HG03521 (cell line): ENCODE data around the gene LILRB2.
"Not testable (repeated sequence)": the region's sequence is repeated elsewhere in the genome, so short reads cannot be mapped to it uniquely, and the experiment has no call there.

Experiments
- ATAC-seq: cut with Tn5 transposase; IDR thresholded peaks from one replicate; pipeline ENCODE4 v1.9.1; 2021; ENCODE audit warnings: mild to moderate bottlenecking, moderate library complexity; ENCODE audit not compliant: unreplicated experiment

LILRB2 gene

DNA sequence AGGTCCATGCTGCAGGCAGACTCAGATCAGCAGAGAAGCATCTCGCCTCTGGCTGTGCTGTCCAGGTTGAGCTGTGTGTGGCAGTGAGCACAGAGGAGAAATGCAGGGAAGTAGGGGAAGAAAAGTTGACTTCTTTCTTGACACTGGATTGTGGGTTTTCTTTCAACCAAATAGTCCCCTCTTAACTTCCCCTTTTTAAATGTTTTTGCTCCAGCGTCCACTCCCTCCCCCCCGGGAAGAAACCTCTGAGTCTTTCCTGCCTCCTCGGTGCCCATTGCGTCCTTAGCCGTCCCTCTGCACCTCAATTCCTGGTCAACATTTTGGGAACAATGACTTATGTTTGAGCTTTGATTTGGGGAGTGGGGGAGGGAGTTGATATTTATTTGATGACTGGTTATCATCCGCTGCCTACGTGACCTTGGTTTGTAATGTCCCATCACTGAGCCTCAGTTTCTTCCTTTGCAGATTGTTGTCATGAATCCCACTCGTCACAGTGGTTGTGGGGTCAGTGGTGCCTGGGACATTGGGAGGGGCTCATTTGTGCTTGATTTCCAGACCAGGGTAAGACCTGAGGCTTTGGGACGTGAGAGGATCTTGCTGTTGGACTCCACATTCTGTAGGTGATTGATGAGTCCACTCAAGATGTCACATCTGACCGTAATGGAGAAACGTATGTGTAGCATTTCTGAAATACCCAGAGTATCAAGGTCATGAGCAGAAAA lies at the start of gene LILRB2:
TSS of gene LILRB2 (minus strand) at position 104 of the 722 bp plus-strand sequence. CDS start 614 bp downstream, outside the sequence.
- no peak for ATAC-seq

DNA sequence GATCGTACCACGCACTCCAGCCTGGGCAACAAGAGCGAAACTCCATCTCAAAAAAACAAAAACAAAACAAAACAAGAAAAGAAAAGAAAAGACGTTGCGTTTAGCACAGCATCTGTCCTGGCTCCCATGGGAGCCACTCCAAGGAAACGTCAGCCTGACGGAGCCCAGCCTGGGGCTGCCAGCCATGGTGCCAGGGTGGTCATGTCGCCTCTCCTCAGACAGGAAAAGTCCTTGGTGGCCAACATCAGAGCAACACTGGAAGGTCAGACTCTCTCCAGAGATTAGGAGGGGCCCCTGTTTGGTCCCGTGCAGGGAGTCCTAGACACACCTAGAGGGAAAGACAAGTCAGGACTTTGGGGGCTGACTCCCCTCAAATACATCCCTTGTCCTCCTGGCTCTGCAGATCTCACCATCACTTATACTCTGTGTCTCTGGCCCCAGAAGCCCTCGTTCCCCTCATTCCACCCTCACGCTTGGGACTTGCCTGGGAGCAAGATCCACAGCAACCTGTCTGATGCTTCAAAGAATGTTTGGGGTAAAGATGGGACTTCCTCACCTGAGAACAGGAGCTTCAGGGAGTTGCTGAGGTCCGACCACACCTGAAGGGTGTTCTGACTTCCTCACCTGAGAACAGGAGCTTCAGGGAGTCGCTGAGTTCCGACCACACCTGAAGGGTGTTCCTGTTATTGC lies 48.7 kb upstream of the LILRB2 start:
- ATAC-seq = no peak

DNA sequence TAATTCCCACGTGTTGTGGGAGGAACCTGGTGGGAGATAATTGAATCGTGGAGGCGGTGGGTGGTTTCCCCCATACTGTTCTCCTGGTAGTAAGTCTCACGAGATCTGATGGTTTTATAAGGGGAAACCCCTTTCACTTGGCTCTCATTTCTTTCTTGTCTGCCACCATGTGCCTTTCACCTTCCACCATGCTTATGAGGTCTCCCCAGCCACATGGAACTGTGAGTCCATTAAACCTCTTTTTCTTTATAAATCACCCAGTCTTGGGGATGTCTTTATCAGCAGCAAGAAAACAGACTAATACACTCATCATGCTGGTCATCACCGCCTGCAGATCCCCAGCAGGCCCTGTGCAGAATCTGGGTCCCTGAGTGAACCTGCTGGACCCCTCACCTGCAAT lies 47.9 kb upstream of the LILRB2 start:
- ATAC-seq = not testable (repeated sequence)

DNA sequence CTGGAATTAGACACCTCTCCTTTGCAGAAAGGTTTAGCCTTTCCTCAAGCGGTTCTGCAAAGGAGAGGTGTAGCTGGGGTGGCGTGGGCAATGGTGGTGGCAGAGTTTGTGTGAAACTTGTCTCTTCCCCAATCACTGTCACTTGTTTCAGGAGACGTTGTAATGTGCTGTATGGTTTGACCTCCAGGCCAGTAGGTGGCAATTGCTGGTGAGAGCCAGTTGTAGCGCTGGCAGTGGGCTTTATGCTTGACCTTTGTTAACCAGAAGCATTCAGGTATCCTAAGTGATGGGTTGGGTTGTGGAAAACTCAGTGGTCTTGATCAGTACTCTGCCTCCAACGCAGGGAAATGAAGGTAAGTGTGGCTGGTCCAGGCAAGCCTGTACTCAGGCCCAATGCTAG lies 44.7 kb upstream of the LILRB2 start:
- ATAC-seq = no peak

DNA sequence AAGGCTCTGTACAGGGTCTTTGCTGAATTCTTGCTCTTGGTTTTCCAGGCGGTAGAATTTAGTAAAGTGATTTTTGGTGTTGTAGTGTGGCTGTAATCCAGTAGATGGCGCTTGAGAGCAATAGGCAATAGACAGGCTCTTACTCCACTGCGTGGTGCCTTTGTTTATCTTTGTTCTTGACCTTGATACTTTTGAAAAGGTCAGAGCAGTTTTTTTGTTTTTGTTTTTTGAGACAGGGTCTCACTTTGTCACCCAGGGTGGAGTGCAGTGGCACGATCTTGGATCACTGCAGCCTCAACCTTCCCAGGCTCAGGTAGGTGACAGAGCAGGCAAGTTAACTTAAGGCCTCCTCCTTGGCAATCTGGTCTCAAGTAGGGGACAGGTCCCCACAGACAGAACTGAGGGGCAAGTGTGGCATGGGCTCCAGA lies 44.3 kb upstream of the LILRB2 start:
- no peak for ATAC-seq

DNA sequence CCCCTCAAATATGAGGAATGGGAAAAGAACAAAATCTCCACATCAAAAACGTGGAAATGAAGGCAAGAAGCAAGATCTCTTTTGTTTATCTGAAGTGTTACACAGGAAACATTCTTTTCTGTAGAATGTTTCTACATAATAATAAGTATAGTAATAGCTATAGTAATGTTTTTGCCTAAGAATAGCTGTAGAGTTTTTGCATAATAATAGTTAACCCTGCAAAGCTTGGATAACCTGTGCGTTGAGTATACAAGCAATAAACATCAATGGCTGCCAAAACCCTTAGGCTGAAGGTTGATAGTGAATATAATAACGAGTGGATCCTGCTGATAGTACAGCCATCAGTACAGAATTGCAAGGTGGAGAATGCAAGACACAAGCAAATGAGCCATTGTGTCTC lies 43.2 kb upstream of the LILRB2 start:
- no peak for ATAC-seq

DNA sequence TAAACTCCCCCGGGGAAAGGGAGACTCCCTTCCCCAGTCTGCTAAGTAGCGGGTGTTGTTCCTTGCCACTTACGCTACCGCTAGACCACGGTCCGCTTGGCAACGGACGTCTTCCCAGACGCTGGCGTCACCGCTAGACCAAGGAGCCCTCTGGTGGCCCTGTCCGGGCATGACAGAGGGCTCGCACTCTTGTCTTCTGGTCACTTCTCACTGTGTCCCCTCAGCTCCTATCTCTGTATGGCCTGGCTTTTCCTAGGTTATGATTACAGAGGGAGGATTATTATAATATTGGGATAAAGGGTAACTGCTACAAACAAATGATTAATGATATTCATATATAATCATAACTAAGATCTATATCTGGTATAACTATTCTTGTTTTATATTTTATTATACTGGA lies 42.0 kb upstream of the LILRB2 start:
- not testable (repeated sequence) for ATAC-seq

DNA sequence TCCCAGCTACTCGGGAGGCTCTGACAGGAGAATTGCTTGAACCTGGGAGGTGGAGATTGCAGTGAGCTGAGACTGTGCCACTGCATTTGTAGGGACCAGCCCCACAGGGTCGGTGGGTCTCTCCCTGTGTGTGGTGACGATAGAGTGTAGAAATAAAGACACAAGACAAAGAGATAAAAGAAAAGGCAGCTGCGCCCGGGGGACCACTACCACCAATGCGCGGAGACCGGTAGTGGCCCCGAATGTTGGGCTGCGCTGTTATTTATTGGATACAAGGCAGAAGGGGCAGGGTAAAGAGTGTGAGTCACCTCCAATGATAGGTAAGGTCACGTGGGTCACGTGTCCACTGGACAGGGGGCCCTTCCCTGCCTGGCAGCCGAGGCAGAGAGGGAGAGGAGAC lies 41.4 kb upstream of the LILRB2 start:
- ATAC-seq = not testable (repeated sequence)

DNA sequence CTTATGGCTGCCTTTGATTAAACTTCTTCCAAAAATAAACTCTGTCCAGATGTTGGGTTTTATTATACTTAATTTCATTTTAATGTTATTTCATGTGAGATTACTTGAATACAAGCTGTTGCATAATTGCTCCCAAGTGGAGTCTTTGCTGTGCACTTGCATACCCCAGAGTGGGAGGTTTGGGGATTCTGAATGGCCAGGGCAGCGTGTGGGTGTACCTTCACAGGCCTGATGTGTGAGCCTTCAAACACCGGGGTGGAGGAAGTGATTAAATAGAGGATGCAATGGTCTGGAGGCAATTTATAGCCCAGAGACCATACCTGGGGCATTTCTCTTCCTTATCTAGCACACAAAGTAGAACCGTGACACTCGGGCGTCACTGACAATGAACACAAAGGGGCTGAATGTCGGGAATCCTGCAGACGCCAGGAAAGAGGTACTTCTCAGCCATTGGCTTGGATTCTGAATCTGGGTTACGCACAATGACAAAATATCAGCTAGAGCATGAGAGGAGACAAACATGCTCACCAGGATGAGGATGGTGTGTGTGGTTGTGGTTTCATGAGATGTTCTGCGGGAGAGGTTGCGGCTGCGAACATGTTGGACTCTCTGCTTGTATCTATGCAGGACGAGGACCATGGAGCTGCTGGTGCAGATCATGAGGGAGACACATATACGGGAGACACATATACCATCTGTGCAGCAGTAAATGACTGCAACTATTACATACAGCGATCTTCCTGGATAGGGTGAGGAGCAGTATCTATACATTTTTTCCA lies 39.2 kb upstream of the LILRB2 start:
- ATAC-seq = no peak

DNA sequence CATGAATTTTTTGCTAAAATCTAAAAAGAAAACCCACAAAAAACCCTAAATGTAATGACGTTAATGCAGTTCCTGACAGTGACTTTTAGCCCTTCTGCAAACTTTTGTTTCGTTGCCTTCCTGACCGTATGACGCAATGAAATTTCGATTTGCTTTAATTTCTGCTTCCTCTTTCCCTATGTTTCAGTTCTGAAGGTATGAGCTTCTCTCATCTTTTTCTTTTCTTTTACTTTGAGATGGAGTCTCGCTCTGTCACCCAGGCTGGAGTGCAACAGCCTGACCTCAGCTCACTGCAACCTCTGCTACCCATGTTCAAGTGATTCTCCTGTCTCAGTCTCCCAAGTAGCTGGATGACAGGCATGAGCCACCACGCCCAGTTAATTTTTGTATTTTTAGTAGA lies 38.1 kb upstream of the LILRB2 start:
- no peak for ATAC-seq

DNA sequence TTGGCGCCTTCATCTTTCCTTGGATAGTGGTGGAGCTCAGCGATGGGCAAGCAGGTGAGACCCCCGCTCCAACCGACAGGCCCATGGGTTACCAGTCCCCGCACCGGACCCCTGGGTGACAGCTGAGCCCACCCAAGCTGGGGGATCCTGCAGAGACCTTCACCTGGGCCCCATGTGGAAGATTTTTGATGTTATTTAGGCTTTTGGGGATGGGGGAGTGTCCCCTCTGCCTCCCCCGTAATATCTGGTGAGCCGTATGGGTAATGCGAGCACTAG lies 37.0 kb upstream of the LILRB2 start:
- ATAC-seq = no peak

DNA sequence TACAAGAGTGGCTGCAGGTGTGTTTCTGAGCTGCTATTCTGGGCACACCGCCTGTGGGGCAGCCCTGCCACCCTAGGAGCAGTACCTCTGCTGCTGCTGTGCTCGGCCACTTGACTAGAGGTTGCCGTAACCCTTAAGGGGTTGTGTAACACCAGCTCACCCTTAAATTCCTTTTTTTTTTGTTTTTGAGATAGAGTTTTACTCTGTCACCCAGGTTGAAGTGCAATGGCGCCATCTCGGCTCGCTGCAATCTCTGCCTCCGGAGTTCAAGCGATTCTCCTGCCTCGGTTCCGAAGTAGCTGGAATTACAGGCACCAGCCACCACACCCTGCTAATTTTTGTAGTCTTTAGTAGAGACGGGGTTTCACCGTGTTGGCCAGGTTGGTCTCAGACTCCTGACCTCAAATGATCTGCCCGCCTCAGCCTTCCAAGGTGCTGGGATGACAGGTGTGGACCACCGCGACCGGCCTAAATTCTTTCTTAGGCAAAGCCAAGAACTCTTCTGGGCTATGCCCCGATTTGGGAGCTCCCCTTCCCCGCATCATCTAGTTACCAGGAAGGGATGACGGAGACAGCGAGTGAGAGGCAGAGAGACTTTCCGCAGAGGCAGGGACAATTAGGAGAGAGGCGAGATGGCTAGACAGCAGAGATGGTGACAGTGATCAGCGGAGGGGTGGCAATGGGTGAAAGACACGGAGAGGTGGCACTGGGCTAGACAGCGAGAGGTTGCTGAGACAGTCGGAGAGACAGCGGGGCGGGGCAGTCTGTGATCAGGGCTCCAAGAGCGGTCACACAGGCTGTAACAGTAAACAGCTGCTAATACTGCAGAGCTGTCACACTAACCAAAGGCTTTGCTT lies 36.4 kb upstream of the LILRB2 start:
- no peak for ATAC-seq

DNA sequence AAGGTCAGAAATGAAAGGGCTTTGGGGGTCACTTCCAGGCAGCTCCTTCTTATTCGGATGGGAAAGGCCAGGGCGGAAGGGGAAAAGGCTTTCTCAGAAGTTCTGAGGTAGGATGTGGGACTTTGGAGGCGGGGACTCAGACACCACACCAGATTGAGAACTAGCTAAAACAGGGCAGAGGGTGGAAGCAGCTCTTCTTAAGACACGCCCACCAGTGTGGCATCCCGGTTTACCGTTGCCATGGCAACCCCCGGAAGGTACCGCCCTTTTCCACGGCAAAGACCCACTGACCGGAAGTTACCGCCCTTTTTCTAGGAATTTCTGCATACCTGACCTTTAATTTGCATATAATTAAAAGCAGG lies 35.8 kb upstream of the LILRB2 start:
- no peak for ATAC-seq

DNA sequence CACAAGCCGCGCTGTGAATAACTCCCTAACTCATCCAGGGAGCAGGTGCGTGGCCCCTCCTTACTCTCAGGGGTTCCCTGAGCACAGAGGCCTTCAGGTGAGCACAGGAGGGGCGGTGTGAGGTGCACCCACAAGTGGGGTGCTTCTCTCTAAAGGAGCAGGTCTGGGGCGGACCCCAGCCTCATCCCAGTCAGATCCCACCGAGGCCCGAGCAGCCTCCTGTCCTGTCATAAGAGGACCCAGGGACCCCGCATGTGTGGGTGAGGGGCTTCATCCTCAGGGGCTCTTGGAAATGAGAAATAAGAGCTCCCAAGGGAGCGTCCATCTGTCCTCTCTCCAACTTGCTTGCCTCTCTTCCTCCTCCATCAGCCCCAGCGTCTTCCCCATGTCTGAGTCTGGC lies 35.0 kb upstream of the LILRB2 start:
- ATAC-seq = no peak

DNA sequence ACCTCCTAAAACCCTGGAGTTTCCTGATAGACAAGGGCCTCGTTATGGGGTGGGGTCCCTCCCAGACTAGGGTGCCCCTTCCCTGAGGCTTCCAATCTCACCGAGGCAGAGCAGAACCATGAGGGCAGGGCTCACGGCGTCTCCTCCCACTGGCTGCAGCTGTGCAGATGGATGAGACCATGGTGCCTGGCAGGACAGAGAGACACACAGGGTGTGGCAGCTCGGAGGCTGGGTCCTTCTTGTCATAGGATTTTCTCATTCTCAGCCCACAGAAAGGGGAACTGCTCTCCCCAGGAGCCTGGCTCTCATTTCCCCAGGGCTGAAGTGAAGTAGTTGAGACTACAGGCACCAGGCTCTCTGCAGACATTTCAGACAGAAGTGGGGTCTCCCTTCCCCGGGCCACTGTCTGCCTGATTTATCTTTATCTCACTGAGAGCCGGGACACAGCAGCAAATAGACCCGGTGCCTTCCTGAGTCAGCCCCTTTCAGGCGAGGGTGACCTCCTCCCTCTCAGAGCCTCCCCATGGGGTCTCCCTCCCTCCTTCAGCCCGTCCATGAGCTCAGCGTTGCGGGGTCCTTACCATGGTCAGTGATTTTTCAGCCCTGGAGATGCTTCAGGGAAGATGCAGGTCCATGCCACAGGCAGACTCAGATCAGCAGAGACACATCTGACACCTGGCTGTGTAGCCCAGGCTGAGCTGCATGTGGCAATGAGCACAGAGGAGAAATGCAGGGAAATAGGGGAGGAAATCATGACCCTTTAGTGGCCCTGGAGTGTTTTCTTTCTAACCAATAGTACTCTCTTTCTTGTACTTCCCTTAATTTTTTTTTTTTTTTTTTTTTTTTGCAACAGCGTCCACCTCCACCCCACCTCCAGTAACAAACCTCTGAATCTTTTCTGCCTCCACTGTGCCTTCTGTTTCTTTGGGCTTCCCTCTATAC lies 31.8 kb upstream of the LILRB2 start, which contains the start of gene LILRA5:
TSS of gene LILRA5 (minus strand) at position 731 of the 942 bp plus-strand sequence. CDS start at position 584, 147 bp downstream.
- no peak for ATAC-seq

DNA sequence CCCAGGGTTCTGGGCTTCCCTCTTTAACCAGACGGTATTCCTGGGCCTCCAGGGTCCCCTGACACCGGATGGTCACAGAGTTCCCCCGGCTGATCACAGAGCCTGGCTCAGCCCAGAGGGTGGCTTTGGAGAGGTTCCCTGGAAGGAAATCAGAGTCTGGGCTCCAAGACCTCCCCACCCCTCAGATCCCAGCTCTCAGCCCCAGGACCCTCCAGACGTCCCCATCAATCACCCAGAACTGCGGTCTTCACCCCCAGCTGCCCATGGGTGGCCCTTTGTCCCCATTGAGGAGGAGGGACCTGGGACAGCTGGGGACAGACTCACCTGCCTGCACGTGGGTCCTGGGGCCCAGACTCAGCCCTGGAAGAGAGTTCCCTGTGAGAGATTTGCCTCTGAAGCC lies 31.1 kb upstream of the LILRB2 start:
- no peak for ATAC-seq

DNA sequence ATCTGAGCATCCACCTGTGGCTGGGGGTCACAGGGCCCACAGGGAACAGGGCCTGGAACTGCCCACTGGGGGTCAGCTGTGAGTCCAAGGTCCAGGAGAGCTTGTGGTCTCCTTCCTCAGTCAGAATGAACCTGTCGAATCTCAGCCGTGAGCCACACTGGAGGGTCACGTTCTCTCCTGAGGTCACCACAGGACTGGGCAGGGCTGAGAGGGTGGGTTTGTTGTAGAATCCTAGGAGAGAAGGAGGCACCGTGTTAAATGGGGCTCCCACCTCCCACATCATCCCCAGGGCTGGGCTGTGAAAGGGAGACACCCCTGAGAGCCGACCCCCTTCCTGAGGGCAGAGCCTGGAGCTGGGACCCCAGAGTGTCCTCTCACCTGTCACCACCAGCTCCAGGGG lies 30.6 kb upstream of the LILRB2 start:
- no peak for ATAC-seq

DNA sequence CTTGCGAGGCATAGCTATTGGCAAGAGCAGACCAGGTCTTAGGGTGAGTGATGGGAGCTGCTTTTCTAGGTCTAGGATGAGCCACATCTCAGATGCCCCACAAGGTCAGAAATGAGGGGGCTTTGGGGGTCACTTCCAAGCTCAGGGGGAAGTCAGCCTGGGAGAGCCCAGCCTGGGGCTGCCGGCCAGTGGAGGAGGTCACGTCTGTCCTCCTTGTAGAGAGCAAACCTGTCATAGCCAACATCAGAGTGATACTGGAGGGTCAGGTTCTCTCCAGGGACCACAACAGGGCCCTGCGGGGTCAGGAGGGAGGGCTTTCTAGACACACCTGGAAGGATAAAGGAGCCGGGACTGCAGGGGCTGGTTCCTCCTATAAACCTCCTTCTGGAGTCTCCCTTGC lies 29.6 kb upstream of the LILRB2 start:
- ATAC-seq = no peak

DNA sequence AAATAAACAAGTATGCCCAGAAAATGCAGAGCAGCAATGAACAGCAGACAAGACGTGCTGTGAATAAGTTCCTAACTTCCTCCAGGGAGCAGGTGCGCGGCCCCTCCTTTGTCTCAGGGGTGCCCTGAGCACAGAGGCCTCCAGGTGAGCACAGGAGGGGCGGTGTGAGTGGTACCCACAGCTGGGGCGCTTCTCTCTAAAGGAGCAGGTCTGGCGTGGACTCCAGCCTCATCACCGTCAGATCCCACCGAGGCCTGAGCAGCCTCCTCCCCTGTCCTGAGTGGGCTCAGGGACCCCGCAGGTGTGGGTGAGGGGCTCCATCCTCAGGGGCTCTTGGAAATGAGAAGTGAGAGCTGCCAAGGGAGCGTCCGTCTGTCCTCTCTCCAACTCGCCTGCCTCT lies 28.9 kb upstream of the LILRB2 start:
- ATAC-seq = no peak
